ENCODE measurements around the gene ACTN1.

- TF ChIP-seq CTCF (IDR thresholded peaks at IDR 0.05) (no peak), POLR2A (IDR thresholded peaks at IDR 0.05) (no peak)
Measured at GRCh38 chr14:68882235-68882634, 96.9 kb downstream of the ACTN1 start.
